Left hindlimb (tissue), 1 donor: ENCODE measurements around the gene MOXD1.
"Not testable (repeated sequence)": the region's sequence is repeated elsewhere in the genome, so short reads cannot be mapped to it uniquely, and the experiment has no call there.

ENCODE experiments used
- DNase-seq: peaks from one replicate; pipeline ENCODE4 v3.0.0-alpha.2; 2018

The MOXD1 gene

DNA sequence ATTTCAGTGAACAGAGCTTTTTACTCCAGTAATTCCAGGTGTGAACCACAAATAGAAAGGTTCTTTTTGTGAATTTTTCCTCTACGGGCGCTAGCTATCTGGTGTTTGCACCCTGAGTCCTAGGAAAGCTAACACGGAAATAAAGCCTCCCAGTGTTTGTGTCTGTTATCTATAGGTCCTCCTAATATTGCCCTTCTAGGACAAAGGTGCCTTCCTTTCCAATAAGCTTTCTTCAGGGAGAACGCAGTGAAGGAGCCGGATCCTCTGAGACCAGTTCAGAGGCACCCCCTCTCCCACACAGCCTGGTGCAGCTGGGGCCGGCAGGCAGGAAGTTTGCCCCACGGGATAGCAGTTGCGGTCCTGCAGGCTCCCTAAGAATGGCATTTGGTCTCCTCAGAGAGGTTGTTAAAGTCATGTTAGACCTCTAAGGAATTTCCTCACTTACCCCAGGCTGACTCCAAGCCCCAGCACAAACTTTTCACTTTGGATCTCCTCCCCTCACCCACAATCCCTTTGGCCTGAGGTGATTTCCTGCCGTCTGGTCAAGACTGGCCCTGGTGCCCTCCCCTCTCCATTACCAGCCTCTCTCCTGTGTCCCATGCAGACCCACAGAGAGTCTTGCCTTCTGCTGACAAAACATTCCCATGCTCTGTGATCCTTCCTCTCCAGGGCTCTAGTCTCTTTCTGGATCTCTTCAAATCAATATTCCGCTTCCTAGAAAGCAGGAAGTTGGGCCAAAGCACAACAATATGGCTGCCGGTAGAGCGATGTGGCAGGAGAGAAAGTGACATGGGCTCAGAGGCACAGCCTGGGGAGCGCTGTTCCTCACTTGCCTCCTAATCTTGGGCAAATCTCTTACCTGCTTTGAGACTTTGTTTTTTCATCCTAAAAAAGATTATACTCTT lies 126.0 kb downstream of the MOXD1 start:
- DNase-seq, result no peak

DNA sequence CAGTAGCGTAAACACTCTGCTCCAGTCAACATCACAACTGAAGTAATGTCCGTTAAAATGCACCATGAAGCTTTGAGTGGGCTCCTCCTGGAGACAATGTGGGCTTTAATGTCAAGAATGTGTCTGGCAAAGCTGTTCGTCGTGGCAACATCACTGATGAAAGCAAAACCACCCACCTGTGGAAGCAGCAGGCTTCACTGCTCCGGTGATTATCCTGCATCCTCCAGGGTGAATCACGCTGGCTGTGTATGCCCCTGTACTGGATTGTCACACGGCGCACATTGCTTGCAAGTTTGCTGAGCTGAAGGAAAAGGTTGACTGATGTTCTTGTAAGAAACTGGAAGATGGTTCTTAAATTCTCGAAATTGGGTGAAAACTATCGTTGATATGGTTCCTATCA lies 128.5 kb downstream of the MOXD1 start:
- no peak for DNase-seq

DNA sequence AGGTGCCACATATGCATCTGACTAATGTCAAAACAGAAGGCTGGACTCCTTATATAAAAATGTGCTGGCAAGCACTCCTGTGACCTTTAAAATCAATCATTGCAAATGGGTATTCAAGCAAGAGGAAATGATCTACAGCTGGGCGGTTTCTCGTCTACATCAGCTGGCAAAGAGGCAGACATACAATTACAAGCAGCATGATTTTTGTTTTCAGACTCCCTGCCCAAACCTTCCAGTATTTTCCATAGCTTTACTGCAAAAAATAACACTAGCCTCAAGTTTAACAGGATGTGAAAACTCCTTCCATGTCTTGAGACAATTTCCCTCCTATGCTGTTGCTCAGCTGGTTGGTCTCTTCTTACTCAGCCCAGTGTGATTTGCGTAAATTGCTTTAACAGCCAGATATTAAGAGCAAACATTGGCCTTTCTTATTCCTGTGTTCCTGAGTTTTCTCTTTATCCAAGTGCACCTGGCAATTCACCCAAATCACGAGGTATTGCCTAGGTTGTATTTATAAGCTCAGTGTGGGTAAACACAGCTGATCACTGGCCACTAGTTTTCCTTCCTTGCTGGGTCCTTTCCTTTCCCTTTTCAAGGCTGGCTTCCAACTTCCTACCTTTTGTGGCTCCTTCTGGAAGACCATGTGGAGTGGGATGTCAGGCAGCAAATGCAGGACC lies 130.4 kb downstream of the MOXD1 start:
- peak; percentile 60 for DNase-seq

DNA sequence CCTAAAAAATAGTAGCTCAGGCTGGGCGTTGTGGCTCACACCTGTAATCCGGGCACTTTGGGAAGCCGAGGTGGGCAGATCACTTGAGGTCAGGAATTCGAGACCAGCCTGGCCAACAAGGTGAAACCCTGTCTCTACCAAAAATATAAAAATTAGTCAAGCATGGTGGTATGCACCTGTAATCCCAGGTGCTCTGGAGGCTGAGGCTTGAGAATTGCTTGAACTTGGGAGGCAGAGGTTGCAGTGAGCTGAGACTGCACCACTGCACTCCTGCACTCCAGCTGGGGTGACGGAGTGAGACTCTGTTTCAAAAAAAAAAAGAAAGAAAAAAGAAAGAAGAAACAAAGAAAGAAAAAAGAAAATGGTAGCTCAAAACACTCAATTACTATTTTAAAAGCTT lies 132.6 kb downstream of the MOXD1 start:
- DNase-seq, result not testable (repeated sequence)

DNA sequence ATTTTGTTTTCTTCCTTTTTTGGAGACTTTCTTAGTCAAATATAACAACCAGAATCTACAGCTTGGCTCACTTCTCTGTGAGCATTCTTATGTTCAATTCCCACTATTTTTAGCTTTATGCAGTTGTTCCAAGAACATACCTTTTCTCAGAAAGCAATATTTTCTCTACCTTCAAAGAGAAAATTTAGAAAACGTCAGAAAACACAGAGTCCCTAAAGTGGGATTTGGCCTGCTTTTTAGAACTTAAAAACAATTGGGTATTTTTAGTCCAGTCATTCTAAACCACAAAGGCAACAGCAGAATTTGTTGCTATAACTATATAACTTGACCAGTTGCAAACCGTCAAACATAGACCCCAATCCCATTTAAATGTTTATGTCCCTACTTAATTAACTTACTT lies 133.1 kb downstream of the MOXD1 start:
- DNase-seq, result no peak

DNA sequence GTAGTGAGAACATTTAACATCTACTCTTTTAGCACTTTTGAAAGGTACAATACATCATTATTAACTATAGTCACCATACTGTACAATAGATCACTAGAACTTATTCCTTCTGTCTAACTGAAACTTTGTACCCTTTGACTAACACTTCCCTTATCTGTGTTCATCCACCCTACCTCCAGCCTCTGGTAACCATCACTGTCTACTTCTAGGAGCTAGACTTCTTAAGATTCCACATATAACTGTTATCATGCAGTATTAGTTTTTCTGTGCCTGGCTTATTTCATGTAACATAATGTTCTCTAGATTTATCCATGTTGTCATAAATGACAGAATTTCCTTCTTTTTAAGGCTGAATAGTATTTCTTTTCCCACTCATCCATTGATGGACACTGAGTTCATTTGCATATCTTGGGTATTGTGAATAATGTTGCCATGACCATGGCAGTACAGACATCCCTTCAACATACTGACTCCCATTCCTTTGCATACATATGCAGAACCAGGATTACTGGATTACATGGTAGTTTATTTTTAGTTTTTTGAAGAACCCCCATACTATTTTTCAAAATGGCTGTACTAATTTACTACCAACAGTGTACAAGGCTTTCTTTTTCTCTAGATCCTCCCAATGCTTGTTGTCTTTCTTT lies 135.7 kb downstream of the MOXD1 start:
- no peak for DNase-seq

DNA sequence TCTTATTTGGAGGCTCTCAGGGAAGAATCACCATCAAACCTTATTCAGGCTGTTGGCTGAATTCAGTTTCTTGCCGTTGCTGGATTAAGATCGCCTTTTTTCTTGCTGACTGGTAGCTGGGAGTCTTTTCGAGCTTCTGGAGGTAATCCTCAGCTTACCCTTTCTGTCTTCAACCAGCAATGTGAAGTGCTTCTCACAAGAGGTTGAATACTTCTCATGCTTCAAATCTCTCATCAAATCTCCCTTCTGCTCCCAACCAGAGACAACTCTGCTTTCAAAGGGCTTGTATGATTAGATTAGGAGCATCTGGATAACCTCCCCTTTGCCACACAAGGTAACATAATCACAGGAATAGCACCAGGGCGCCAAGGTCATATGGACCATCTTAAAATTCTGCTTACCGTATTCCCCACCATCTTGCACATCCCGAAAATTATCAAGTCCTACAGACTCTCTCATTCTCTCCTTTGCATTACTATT lies 137.2 kb downstream of the MOXD1 start:
- DNase-seq, result no peak

DNA sequence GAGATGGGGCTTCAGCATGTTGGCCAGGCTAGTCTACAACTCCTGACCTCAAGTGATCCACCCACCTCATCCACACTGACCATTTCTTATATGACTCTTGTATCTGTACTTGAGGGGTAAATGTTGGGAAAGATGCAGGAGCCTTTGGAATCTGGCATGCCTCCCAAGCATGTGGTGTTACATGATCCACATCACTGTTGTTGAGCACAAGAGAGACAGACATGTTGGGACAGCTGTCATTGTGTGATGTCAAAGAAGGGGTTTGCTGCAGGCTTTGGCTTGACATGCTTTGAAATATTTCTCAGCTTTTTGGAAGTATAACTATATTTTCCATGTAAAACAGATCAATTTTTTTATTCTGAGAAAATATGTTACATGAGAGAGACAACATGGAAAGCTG lies 139.9 kb downstream of the MOXD1 start:
- DNase-seq, result peak; percentile 51

DNA sequence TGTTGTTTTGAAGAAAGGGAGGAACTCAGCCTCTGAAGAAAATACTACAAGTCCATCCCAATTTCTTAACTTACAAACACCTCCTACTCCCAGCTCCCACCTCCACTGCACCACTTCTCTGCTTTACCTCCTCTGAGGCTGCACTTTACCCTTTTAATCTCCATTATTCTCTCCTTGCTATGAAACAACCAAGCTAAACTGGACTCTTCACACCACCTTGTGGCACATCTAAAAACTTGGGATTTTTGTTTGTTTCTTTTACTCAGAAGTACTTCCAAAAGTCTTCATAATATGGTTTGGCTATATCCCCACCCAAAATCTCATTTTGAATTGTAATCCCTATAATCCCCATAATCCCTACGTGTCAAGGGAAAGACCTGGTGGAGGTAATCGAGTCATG lies 142.2 kb downstream of the MOXD1 start:
- no peak for DNase-seq

DNA sequence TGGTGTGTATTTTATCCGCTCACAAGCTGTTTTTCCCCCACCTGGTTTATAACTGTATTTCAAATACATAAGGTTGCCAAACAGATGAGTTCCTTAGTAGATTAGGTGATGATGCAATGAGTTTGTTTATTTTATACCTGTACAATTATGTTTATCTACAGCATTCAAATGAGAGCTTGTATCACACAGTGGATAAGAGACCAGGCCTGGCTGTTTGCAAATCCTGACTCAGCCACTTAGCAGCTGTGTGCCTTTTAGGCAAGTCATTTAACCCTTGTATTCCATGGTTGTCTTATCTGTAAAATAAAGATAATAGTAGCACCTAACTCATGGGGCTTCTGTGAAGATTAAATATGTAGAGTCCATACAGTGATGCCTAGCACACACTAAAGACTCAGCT lies 143.7 kb downstream of the MOXD1 start:
- no peak for DNase-seq

DNA sequence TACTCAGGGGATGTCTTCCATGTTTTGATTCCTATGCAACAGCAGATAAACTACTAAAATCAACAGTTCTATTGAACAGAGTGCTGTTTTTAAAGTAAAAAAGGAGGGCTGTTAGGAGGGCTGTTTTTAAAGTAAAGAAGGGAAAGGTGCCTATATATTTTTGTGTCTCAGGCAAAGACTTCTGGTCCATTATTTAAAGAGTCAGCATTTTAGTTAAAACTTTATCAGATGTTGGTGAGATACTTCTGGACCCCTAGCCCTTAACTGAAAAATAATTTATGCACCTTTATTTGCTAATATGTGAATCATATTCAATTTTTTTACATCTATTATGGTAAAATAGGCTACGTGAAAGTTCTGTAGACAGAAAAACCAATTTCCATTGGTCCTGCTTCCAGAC lies 144.8 kb downstream of the MOXD1 start:
- DNase-seq, result no peak

DNA sequence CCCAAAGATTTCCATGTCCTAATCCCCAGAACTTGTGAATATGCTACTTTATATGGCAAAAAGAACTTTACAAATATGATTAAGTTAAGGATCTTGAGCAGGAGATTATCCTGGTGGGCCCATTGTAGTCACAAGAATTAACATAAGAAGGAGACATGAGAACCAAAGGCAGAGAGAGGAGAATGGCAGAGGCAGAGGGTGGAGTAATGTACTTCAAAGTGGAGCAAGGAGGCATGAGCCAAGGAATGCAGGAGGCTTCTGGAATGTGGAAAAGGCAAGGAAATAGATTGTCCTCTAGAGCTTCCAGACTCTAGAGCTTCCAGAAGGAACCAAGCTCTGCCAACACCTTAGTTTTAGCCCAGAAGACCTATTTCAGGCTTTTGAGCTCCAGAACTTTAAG lies 147.4 kb downstream of the MOXD1 start:
- DNase-seq, result no peak

DNA sequence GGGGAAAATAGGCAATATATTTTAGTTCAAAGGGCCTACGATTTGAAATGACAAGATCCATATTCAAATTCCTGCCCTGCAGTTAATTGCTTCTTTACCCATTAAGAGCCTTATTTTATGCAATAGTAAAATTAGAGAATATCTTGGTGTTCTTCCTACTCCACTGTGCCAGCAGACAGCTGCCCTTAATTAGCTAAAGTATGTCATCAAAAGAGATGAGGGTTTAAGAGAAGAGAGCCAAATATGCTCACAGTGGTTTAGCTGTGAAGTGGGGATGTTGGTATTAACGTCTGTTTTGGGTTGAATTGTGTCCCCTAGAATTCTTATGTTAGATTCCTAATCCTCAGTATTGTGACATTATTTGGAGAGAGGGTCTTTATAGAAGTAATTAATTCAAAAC lies 148.1 kb downstream of the MOXD1 start:
- no peak for DNase-seq

DNA sequence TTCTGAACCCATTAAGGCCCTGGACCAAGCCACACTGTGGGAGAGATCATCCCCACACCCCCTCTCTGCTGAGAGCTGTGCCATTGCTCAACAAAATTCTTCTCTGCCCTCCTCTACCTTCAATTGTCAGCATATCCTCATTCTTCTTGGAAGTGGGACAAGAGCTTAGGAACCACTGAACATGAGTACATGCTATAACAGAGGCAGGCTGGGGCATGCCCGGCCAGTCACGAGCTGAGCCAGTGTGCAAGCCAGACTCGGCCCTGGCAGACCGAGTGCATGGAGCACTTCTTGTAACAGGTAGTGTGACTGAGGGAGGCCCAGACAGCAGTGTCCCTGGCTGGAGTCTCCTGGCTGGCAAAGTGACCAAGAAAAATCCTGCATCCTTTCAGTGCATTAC lies 149.2 kb downstream of the MOXD1 start:
- DNase-seq, result no peak

DNA sequence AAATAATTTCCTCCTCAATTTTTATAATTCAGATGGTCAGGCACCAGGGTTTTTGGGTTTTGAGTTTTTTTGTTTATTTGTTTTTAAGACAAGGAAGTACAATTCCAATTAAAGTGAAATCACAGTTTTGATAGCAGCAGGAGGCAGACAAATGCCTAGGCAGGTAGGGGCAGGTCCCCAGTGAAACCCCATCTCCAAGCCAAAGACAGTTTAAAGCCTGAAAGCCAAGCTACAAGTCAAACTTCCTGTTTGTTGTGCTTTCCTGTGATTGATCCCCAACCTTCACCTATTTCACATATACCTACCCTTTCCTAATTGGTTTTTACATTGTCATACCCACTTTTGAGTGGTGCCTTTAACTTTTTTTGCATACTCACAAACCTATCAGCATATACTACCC lies 149.6 kb downstream of the MOXD1 start:
- no peak for DNase-seq

DNA sequence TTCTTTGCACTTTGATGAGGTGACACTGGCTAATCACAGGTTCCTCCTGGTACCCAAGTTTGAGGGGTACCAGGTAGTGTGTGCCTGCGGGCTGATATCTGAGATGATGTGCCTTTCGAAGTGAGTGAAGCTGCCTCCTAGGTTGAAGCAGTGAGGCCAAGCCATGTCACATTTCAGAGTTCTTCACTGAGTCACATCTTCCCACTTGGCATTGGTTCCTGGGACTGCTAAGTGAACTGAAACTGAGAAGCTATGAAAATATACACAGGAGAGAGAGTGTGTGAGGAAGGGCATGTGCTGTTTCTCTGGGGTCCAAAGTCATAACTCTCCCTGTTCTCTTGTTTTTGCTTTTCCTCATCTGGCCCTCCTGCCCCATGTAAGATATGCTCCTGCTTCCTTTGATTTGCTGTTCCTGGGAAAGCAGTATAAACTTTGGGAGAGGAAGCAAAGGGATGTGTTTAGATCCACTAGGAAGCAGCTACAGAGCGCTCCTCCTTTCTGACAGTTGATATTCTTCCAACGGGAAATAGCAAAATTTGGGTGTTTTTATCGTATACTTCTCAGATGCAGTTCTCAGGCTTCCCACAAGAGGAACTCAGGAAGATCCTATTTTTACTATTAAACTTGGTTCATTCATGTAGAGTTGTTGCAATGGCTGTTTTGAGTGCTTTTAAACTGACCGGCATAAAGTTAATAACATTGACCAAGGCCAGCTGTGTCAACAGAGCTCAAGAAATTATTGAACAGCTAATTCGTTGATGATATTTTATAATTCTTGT lies 153.7 kb downstream of the MOXD1 start:
- no peak for DNase-seq

DNA sequence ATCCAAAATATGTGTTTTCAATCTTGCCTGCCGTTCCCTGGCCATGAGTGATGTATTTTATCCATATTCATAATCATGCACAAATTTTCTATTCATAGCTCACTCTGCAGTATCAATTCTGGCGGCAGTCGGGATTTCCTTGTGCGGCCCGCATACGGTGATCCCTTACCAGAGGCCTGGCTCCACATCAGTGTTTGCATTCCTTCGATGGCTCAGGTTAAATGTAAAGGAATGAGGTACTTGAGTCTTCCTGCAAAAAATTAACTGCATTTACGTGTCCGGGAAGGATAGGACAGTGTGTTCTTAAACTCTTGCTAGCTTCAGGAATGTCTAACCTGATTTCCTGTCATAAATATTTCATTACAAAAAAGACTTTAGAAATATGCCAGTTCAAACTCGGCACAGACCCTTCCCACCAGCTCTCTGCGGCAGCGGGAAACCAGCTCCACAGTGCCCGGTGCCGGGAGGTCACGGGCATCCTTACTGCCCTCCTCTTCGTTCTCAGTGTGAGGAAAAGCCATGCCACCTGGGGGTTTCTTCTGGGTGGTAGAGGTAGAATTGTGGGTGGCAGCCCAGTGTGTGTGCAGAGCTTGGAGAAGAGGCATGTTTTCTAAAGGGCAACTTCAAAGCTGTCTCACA lies 154.5 kb downstream of the MOXD1 start:
- peak; percentile 44 for DNase-seq

DNA sequence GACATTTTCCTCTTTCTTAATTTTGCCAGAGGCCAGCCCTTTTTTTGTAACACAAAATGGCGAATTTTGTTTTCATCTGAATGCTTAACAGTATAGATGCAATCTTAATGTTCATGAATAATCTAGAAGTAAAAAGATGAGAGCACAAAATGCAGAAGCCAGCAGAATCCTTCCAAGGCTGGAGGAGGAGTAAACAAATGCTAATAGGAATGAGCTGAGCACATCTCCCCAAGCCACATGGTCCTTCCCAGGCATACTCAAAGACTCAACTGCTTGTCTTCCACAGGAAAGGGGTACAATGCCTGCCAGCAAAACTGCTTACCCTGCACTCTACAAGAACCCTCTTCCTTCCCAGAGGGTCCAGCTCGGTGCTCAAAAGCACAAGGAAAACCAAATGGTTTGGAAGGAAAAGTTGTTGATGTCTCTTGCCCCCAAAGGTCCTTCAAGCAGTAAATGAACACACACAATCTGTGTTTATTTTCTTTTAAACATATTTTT lies 155.1 kb downstream of the MOXD1 start:
- no peak for DNase-seq
